ENCODE measurements around the gene BCLAF1.
"Not testable (repeated sequence)": the region's sequence is repeated elsewhere in the genome, so short reads cannot be mapped to it uniquely, and the experiment has no call there.

The BCLAF1 gene

DNA sequence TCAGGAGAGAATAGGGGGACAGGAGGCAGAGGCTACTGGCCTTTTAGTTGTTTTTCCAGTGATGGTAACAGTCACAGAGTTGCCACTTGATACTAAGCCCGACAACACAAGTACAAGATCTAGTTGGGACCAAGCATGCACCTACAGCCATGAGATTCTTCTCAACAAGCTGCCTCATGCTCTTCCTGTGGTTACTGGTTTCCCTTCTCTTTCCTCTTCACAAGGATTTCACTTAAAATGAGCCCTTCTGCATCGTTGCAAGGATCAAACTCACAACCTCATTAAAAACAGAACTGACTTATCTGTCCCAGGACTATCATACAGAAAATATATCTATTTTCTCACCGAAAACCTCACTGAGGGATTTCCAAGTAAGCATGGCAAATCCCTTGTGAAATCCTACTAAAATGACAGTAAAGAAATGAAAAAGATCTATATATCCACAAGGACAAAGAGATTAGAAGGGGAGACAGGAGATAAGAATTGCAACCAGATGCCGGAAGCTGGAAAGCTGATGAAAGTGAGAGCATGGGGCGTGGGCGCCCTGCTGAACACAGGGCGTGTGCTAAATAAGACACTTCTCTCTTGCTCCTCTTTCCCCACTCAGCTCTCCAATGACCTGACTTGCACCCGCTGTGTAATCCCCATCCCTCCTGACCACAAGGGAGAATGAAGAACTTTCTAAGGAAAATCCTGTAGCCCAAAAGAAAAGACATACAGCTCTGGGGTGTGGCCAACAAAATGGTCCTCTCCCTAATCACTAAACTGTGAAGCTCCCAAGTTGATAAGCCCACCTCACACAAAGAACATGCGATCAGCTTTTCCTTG is 53.0 kb downstream of the BCLAF1 start:
- no peak for DNase-seq

DNA sequence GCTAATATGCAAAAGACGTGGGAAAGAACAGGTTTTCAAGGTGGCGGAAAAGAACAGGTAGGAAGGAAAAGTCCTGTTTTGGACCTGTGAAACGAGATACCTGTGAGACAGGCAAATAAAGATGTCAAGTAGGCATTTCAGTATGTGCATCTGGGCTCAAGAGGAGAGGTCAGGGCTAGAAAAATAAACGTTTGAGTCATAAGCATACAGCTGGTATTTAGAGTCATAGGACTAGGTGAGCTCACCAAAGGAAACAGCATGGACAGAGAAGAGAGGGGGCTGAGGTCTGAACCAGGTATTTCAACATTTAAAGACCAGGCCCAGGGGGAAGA is 54.4 kb downstream of the BCLAF1 start:
- DNase-seq = no peak

DNA sequence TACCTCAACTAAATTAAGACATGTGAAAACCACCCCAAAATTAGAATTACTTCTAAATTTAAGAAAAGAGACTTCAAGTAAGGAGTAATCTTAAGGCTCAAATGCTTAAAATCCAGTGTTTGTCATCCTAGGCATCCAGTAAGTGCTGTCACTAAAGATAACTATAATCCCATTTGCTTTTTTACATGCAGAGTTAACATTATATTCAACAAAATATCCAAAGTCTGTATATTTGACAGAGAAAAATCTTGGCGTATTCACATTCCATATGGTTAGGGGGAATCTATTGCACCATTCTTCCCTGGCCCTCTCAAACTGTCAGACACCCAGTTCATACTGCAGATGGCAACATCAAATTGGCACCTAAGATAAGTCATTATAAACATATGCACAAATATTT is 56.9 kb downstream of the BCLAF1 start:
- DNase-seq = no peak

DNA sequence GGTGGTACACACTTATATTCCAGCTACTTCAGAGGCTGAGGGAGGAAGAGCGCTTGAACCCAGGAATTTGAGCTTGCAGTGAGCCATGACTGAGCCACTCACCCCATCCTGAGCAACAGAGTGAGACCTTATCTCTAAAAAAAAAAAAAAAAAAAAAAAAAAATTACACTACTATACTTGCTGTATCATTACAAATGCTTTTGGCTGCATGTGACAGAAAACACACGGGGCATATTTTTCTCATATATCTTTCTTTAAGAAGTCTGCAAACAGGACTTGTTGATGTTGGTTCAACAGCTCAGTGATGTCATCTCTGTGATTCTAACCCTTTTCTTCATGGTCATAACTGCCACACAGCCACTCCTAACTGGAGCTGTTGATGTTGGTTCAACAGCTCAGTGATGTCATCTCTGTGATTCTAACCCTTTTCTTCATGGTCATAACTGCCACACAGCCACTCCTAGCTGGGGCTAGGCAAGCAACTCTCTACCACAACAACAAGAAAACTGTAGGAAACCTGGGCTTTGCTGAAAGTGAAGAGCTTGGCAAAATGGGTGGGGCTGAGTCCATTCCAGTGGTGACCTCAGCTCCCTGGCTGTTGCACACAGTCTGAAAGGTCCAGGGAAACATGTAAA is 59.3 kb downstream of the BCLAF1 start:
- DNase-seq = no peak

DNA sequence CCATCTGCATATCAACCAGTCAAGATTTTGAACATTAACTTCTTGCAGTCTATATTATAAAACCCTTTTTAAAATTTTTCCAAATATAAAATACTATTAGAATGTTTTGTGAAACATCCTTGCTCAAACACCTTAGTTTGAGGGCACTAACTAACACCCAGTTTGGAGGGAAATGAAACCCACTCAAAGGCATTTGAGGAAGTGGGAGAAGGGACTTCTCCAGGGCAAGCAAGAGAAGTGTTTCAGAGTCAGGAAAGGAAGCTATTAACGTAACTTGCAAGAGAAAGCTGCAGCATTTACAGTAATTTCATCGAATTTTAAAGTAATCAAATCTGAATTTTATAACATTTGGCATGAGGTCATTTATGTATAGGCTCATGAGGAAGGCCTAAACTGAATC is 60.8 kb downstream of the BCLAF1 start:
- DNase-seq = no peak

DNA sequence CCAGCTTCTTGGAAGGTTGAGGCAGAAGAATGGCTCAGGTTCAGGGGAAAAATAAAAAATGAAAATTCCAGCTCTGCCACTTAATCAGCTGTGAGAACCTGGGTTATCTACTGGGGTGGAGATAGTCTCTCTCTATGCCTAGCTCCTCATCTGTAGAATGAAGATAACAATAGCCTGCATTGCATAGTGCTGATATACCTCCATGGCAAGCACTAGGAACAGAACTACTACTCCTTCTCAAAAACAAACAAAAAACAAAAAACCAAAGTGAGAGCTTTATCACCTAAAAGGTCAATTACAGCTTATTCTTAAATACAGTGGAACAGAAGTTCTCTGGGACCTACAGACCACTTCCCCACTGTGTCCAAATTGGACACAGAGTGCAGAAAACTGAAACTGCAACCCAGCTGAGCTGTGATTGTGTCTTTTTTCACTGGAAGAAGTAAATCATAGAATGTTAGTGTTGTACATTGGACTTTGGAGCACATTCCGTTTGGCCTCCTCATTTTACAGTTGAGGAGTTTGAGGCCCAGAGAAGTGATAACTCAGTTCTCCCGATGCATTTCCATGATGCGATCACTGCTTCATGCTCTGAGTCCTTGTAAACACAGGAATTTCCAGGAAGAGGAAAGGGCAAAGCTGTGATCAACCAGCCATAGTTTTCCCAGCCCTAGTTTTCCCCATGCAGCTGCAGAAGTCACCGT is 62.8 kb downstream of the BCLAF1 start:
- no peak for DNase-seq

DNA sequence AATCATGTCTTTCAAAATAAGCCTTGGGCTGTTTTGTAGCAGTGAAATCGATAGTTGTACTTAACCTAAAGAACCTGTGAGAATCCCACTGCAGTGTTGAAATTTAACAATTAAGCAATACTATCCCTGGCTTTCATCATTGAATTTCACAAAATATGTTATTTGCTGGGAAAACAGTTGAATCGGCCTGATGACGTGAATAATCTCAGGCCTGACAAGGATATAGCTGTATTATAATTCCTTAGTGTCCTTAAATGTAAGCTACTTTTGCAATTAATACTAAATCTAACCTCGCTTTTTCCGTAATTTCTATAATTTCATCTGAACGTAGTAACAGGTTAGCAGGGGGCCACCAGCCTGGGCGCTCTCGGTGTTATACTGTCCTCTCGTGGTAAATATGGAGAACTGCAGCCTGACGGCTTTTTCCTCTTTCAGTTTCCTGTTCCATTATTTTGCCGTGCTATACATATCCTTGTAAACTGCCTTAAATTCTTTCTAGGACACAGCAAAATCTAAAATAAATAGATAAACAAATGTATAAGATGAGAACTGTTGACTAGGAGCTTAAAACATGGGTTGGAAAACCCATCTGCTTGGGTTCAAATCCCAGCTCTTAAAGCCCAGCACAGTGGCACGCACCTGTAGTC is 63.5 kb downstream of the BCLAF1 start:
- DNase-seq = peak in 4 of 5 donors; percentile 28 to 58 (median 36)

DNA sequence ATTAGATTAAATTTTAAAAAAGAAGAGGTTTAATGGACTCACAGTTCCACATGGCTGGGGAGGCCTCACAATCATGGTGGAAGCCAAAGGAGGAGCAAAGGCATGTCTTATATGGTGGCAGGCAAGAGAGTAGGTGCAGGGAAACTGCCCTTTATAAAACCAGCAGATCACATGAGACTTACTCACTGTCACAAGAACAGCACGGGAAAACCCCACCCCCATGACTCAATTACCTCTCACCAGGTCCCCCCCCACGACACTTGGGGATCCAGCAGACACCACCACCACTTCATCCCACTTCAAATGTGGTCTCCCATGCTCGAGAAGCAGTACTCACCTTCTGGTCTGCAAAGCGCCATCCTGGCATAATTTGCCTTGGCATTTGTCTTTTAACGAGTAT is 64.2 kb downstream of the BCLAF1 start:
- no peak for DNase-seq

DNA sequence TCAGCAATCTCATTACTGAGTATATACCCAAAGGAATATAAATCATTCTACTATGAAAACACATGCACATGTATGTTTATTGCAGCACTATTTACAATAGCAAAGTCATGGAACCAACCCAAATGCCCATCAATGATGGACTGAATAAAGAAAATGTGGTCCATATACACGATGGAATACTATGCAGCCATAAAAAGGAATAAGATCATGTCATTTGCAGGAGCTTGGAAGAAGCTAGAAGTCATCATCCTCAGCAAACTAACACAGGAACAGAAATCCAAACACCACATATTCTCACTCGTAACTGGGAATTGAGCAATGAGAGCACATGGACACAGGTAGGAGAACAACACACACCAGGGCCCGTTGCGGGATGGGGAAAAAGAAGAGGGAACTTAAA is 64.7 kb downstream of the BCLAF1 start:
- DNase-seq = not testable (repeated sequence)

DNA sequence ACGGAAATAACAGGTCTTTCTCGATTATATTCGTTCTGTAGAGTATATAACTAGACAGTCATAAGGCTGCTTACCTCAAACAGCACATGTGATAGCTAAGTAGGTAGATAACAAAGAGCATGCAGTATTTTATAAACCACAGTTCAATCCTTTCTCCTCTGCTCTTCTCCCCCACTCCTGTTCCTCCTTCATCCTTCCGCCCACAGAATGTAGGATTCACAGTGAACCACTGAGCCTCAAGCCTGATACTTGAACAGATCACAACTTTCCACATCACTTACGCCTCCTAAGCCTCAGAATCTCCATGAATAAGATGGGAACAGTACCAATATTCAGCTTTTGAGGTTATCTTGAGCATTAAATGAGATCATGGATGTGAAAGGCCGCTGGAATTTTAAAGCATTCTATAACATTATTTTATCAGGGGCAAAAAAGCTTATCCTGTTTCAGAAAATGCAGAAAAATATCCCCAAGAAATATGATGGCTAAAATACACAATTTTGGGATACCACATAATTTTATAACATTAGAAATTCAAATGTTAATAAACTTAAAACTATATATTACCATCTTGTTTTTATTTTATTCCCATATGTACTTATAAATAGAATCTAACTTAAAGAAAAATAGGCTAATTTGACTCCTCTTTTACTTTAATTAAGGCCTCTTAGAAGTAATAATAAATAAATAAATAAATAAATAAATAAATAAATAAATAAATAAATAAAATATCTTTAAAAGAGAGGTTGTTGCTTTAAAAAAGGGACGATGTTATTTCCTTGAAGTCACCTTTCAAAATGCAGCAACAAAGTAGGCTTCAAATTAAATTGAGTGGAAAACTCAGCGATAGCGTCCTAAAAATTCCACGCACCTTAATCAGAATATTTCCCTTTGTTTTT is 72.9 kb downstream of the BCLAF1 start:
- no peak for DNase-seq

DNA sequence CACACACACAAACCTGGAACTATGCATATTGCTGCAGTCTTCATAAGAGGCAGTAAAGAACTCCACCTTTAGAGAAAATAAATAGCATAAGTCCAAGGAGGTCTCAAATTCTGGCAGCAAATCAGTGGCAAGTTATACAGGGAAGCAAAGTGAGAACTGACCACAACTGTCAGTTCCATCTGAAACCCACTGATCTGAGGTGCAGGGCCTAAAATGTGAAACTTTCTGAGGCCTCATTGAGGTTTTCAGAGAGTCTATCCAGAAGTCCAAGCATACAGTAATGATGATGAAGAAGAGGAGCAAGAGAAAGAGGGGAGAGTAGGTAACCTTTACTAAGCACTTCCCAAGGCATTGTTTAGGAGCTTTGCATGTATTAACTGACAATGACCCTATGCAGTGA is 75.8 kb downstream of the BCLAF1 start:
- no peak for DNase-seq

DNA sequence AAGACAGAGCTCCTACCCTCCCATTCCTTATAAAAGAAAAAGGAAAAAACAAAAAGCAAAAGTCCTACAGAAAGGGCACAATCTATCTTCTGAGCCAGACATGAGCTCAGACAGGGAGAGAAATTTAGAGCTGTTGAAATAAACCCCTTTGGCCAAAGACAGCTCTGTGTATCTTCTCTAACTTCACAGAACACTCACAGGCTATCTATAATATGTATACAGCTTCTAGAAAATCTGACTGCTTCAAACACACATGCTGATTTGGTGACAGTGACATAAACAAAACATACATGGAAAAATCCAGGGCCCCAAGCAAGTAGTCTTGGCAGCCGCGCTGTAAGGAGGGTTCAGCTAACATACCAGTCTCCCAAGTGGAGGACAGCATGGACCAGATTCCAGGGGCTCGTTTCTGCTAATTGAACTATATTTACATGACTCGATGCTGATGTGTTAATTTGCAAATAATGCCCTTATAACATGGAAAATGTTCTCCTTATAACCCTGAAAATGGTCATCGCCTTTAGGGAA is 76.6 kb downstream of the BCLAF1 start:
- DNase-seq = no peak

DNA sequence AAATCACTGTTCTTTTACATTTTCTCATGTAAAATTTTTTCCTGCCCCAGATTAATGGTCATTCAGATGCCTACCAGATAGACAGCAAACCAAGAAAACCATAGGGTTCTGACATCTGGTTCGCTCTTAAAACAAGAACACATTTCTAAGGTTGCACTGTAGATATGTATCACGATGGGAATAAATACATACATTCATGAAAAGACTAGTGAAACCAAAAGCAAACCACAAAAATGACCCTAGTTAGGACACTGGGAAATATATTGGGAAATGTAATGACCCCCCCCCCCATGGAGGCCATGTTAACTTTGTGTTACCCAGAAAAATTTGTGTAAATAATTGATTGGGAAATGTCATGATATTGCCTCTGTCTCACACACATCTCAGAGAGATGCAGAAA is 77.0 kb downstream of the BCLAF1 start:
- DNase-seq = no peak

DNA sequence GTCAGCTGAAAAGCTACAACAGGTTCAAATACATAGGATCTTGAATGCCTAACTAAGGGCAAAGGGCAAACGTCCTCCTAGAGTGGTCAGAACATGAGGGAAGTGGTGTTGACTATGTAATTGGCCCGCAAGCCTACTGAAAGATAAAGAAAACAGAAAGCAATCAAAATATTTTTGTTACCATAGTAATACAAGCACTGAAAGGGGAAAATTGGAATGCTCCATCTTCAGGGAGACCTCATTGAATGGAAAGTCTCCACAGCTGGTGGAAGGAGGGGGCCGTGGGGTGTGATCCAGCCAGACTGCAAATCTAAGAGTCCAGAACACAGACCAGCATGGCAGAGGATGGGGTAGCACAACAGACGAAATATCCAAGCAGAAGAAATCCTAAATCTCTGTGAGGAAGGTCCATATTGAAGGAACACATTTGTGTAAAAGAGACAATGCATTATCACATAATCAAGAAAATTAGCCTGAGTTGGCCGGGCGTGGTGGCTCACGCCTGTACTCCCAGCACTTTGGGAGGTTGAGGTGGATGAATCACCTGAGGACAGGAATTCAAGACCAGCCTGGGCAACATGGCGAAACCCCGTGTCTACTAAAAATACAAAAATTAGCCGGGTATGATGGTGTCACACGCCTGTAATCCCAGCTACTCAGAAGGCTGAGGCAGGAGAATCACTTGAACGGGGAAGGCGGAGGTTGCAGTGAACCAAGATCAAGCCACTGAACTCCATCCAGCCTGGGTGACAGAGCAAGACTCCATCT is 79.1 kb downstream of the BCLAF1 start:
- DNase-seq = no peak

DNA sequence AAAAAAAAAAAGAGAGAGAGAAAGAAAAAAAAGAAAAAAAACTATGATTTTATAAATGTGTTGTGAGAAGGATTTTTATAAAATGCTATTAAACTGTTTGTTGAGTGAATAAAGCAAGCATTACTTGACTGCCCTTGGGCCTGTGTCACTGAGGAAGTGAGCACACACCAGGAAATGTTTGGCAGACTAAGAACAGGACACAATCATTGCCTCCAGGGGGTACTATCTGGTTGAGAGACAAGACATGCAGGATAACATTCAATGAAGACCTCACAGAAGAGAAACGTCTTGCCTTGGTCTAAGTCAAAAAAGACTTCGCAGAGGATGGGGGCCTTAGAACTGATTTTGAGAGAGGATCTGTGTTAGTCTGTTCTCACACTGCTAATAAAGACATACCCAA is 80.2 kb downstream of the BCLAF1 start:
- no peak for DNase-seq

DNA sequence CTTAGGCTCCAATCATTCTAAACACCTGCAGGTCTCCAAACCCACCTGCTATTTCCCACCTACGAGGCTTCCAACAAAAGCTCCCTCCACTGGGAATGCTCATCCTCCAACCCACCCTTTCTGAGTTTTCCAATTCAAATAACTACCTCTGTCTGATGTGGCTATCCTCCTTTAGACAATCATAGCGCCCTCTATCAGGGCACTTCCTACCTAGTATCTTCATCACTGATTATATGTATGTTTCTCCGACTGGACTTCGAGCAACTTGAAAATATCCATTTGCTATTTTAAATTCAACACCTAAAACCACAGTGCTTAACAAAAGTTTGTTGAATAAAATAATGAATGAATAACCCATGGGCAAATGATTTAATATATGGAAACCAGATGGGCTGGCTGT is 80.9 kb downstream of the BCLAF1 start:
- no peak for DNase-seq

Data from T-helper 1 cell (primary cell).